ENCODE measurements around the gene HES4.

DNA sequence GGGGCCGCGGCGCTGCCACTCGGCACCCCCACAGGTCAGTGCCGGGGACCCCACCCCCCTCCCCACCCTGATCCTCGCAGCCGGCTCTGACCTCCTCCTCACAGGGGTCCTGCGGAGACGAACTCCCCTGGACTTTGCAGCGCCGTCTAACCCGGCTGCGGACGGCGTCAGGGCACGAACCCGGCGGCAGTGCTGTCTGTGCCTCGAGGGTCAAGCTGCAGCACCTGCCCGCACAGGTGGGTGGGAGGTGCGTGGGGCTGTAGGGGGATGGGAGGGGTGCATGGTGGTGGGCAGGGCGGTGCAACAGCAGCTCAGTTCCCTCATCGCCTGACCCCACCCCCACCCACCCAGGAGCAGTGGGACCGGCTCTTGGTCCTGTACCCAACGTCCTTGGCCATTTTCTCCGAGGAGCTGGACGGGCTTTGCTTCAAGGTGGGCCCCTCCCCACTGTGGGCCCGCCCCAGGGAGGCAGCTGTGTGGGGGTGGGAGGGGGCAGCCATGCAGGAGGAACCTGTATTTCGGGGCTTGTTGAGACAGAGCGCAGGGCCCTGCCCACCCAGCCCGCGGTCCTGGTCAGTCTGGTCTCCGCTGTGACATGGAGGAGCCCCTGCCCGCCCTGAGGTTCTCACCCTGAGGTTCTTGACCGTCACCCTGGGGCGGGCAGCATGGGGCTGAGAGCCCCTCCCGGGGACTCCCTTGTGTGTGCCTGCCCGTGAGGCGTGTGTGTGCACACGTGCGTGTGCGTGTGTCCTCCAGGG, 28.7 kb downstream of the HES4 start:
- TF ChIP-seq, protein P1, sequence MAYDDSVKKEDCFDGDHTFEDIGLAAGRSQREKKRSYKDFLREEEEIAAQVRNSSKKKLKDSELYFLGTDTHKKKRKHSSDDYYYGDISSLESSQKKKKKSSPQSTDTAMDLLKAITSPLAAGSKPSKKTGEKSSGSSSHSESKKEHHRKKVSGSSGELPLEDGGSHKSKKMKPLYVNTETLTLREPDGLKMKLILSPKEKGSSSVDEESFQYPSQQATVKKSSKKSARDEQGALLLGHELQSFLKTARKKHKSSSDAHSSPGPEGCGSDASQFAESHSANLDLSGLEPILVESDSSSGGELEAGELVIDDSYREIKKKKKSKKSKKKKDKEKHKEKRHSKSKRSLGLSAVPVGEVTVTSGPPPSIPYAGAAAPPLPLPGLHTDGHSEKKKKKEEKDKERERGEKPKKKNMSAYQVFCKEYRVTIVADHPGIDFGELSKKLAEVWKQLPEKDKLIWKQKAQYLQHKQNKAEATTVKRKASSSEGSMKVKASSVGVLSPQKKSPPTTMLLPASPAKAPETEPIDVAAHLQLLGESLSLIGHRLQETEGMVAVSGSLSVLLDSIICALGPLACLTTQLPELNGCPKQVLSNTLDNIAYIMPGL (CRISPR knock-in tag; IDR thresholded peaks at IDR 0.05; ENCODE audit: borderline replicate concordance in 1 of 2, low read depth in 1 of 2), result no peak
- TF ChIP-seq ZNF720 (CRISPR knock-in tag; IDR thresholded peaks at IDR 0.05), result no peak
- TF ChIP-seq, protein P2, sequence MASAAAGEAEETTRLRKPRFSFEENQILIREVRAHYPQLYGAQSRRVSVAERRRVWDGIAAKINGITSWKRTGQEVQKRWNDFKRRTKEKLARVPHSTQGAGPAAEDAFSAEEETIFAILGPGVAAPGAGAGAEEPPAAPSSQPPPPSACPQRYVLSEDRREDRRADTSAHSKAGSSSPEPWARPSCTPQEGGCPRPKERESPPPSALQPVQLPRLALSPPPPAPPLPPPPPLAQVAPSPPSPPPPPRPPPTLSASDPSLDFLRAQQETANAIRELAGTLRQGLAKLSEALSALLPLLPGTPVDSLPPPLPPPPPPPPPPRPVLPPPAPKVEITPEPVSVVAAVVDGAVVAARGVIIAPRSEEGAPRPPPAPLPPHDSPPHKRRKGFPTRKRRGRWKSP (CRISPR knock-in tag; IDR thresholded peaks at IDR 0.05), result no peak
- TF ChIP-seq, protein P3, sequence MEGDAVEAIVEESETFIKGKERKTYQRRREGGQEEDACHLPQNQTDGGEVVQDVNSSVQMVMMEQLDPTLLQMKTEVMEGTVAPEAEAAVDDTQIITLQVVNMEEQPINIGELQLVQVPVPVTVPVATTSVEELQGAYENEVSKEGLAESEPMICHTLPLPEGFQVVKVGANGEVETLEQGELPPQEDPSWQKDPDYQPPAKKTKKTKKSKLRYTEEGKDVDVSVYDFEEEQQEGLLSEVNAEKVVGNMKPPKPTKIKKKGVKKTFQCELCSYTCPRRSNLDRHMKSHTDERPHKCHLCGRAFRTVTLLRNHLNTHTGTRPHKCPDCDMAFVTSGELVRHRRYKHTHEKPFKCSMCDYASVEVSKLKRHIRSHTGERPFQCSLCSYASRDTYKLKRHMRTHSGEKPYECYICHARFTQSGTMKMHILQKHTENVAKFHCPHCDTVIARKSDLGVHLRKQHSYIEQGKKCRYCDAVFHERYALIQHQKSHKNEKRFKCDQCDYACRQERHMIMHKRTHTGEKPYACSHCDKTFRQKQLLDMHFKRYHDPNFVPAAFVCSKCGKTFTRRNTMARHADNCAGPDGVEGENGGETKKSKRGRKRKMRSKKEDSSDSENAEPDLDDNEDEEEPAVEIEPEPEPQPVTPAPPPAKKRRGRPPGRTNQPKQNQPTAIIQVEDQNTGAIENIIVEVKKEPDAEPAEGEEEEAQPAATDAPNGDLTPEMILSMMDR (CRISPR knock-in tag; IDR thresholded peaks at IDR 0.05), result no peak
- TF ChIP-seq ZNF24 (IDR thresholded peaks at IDR 0.05), result no peak
- TF ChIP-seq KLF16 (CRISPR knock-in tag; IDR thresholded peaks at IDR 0.05), result no peak
- TF ChIP-seq ZSCAN12 (CRISPR knock-in tag; IDR thresholded peaks at IDR 0.05), result no peak
- TF ChIP-seq, protein P4, sequence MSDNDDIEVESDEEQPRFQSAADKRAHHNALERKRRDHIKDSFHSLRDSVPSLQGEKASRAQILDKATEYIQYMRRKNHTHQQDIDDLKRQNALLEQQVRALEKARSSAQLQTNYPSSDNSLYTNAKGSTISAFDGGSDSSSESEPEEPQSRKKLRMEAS (IDR thresholded peaks at IDR 0.05), result no peak
- TF ChIP-seq SP2 (CRISPR knock-in tag; IDR thresholded peaks at IDR 0.05), result no peak
- no peak for TF ChIP-seq ZNF121 (CRISPR knock-in tag; IDR thresholded peaks at IDR 0.05)
- no peak for TF ChIP-seq AGO1 (IDR thresholded peaks at IDR 0.05; ENCODE audit: low read depth, low read length, poor library complexity, severe bottlenecking)
- no peak for TF ChIP-seq NFIC (IDR thresholded peaks at IDR 0.05; ENCODE audit: low read length)
- TF ChIP-seq ZKSCAN1 (IDR thresholded peaks at IDR 0.05; ENCODE audit: low read length), result no peak

All from HepG2 (cell line).